Measurements from ENCODE around the gene NFATC3. TPM values are rescaled to one million over a fixed set of nuclear protein-coding genes. Genes with fewer than 3 reads are reported as not detected.
A peak's percentile ranks its signal among the peaks of the same experiment; 100 is the strongest.

NFATC3 gene
- total RNA-seq, 2 donors from 2014 or later: 27.4 to 30.1 TPM

DNA sequence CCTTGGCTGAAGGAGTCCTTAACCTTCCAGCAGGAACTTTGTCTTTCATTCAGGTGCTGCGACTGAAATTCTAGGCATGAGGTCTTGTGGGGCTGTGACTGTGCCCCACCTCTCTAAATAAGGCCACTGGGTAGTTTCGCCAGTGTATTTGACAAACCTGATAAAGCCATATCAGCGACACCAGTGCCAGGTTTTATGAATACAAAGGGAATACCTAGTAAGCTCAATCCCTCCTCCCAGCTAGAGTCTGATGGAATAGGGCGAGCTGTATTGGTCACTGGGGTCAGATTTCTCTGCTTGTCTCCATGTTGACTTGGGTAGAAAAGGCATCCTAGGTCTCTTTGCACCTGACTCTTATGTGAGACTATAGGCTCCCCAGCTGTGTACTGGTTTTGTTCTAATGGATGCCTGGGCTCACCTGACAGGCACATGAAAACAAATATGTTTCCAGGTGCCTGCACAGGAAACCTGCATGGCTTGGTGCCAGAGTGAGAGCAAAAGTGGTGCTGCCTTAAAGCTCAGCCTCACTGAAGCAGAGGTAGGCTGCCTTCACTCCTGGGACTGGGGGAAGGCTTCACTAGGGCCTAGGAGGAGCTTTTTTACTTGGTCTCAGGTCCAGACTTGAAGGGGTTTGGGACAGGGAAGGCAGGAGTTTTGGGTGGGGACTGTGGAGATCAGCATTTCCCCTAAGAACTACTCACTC lies 187.5 kb downstream of the NFATC3 start:
- WGBS, 2 experiments (ENCODE audit: insufficient coverage in 1 of 2, insufficient read length in 1 of 2): 68 to 96% methylated on average over 4 of the region's 4 CpGs

DNA sequence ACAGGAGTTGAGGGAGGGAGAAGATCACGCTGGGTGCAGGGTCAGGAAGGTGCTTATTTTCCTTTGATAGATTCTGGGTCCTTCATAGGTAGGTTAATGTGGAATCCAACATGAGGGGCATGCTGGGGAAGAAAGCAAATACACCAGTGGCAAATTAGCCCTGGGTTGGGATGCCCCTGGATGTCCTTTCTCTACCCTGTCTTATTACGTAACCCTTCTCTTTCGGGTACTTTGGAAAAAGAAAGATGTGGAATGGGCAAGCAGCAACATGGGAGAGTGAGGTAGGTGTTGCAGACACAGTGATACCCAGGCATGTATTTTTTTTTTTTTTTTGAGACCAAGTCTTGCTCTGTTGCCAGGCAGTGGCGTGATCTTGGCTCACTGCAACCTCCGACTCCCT lies 188.3 kb downstream of the NFATC3 start:
- no peak overlapping the region for H3K27ac ChIP-seq (ENCODE audit: low read depth, low read length)
- H3K9me3 Mint-ChIP-seq: no peaks in the 10 kb centered on the region
- peaks cover 48% of the 10 kb centered on the region for H3K36me3 ChIP-seq (ENCODE audit: control insufficient read depth, insufficient read depth, low read length)
- 93 to 100% methylated on average over 3 to 5 of the region's 5 CpGs for WGBS, 2 experiments (ENCODE audit: insufficient coverage in 1 of 2, insufficient read length in 1 of 2)
- no peaks in the 10 kb centered on the region for H3K9me3 ChIP-seq (ENCODE audit: control insufficient read depth, low read length)
- no peaks in the 10 kb centered on the region for H3K27me3 Mint-ChIP-seq (ENCODE audit: insufficient read depth)
- DNase-seq: no peak
- no peak overlapping the region for H3K4me3 Mint-ChIP-seq
- H3K27me3 ChIP-seq (ENCODE audit: control insufficient read depth, insufficient read depth, low read length, poor library complexity, severe bottlenecking): no peaks in the 10 kb centered on the region
- H3K4me1 ChIP-seq (ENCODE audit: control insufficient read depth, insufficient read depth, low read length): peaks cover 13% of the 10 kb centered on the region
- H3K36me3 Mint-ChIP-seq (ENCODE audit: low read depth): peaks cover 35% of the 10 kb centered on the region
- H3K4me3 ChIP-seq (ENCODE audit: low read length): no peak overlapping the region
- H3K27ac Mint-ChIP-seq: peak overlapping the region; percentile 63
- no peak overlapping the region for H3K9ac ChIP-seq (ENCODE audit: extremely low read depth, low read length, poor library complexity, severe bottlenecking)
- TF ChIP-seq, protein P1, sequence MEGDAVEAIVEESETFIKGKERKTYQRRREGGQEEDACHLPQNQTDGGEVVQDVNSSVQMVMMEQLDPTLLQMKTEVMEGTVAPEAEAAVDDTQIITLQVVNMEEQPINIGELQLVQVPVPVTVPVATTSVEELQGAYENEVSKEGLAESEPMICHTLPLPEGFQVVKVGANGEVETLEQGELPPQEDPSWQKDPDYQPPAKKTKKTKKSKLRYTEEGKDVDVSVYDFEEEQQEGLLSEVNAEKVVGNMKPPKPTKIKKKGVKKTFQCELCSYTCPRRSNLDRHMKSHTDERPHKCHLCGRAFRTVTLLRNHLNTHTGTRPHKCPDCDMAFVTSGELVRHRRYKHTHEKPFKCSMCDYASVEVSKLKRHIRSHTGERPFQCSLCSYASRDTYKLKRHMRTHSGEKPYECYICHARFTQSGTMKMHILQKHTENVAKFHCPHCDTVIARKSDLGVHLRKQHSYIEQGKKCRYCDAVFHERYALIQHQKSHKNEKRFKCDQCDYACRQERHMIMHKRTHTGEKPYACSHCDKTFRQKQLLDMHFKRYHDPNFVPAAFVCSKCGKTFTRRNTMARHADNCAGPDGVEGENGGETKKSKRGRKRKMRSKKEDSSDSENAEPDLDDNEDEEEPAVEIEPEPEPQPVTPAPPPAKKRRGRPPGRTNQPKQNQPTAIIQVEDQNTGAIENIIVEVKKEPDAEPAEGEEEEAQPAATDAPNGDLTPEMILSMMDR (conservative IDR thresholded peaks at IDR 0.05): no peak
- H3K4me1 Mint-ChIP-seq: peaks cover 30% of the 10 kb centered on the region

More for the DNA sequence above, 187.5 kb downstream of the NFATC3 start:
- TF ChIP-seq, protein P1 (conservative IDR thresholded peaks at IDR 0.05): no peak
- Mint-ChIP-seq H3K27ac (peak overlapping the region; percentile 63), H3K27me3 (ENCODE audit: insufficient read depth) (no peaks in the 10 kb centered on the region), H3K9me3 (no peaks in the 10 kb centered on the region), H3K4me3 (no peak overlapping the region), H3K36me3 (ENCODE audit: low read depth) (peaks cover 32% of the 10 kb centered on the region), H3K4me1 (peaks cover 38% of the 10 kb centered on the region)
- Histone ChIP-seq H3K9me3 (ENCODE audit: control insufficient read depth, low read length) (no peaks in the 10 kb centered on the region), H3K4me1 (ENCODE audit: control insufficient read depth, insufficient read depth, low read length) (peaks cover 18% of the 10 kb centered on the region), H3K27ac (ENCODE audit: low read depth, low read length) (no peak overlapping the region), H3K36me3 (ENCODE audit: control insufficient read depth, insufficient read depth, low read length) (peaks cover 51% of the 10 kb centered on the region), H3K4me3 (ENCODE audit: low read length) (no peak overlapping the region), H3K9ac (ENCODE audit: extremely low read depth, low read length, poor library complexity, severe bottlenecking) (no peak overlapping the region), H3K27me3 (ENCODE audit: control insufficient read depth, insufficient read depth, low read length, poor library complexity, severe bottlenecking) (no peaks in the 10 kb centered on the region)
- peak; percentile 63 for DNase-seq

DNA sequence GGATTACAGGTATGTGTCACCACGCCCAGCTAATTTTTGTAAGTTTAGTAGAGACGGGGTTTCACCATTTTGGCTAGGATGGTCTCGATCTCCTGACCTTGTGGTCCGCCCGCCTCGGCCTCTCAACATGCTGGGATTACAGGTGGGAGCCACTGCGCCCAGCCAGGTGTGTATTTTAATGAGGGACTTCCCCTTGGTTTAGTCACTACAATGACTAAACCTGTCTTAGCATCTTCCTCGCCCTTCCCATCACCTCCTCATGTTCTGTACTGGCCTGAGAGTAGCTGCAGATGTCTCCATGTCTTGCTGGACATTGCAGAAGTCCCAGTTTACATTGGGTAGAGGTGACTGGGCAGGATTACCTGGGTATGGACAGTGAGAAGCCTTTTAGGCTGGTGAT lies 188.7 kb downstream of the NFATC3 start:
- WGBS, 2 experiments (ENCODE audit: insufficient coverage in 1 of 2, insufficient read length in 1 of 2): 92% methylated on average over 4 to 8 of the region's 8 CpGs
- Mint-ChIP-seq H3K9me3 (peaks cover 1% of the 10 kb centered on the region), H3K4me3 (no peak overlapping the region), H3K36me3 (ENCODE audit: low read depth) (peaks cover 37% of the 10 kb centered on the region), H3K4me1 (peaks cover 28% of the 10 kb centered on the region), H3K27ac (no peak overlapping the region), H3K27me3 (ENCODE audit: insufficient read depth) (no peaks in the 10 kb centered on the region)
- no peak overlapping the region for H3K27ac ChIP-seq (ENCODE audit: low read depth, low read length)
- H3K4me1 ChIP-seq (ENCODE audit: control insufficient read depth, insufficient read depth, low read length): peaks cover 12% of the 10 kb centered on the region
- no peak for DNase-seq
- H3K9me3 ChIP-seq (ENCODE audit: control insufficient read depth, low read length): no peaks in the 10 kb centered on the region
- H3K27me3 ChIP-seq (ENCODE audit: control insufficient read depth, insufficient read depth, low read length, poor library complexity, severe bottlenecking): no peaks in the 10 kb centered on the region
- no peak overlapping the region for H3K9ac ChIP-seq (ENCODE audit: extremely low read depth, low read length, poor library complexity, severe bottlenecking)
- TF ChIP-seq, protein P1 (conservative IDR thresholded peaks at IDR 0.05): no peak
- peaks cover 48% of the 10 kb centered on the region for H3K36me3 ChIP-seq (ENCODE audit: control insufficient read depth, insufficient read depth, low read length)
- H3K4me3 ChIP-seq (ENCODE audit: low read length): no peak overlapping the region
